Sigmoid colon (tissue), 7 donors: ENCODE results near the gene FBLN2. TPM values are rescaled to one million over a fixed set of nuclear protein-coding genes. Genes with fewer than 3 reads are reported as not detected.

Source experiments
- DNase-seq: peaks from one replicate; pipeline ENCODE4 v3.0.0-alpha.2; 2019
- H3K27ac ChIP-seq, 4 donors: fragments of 200-600 bp; sonication (generic); one replicate each; pipeline ENCODE4 v1.5.1; 2016 to 2019; ENCODE audit warnings: mild to moderate bottlenecking in 1 of 4
- H3K27me3 ChIP-seq, 3 donors: fragments of 200-600 bp; sonication (generic); one replicate each; pipeline ENCODE4 v1.5.1; 2019; ENCODE audit warnings: mild to moderate bottlenecking in 1 of 3
- H3K36me3 ChIP-seq, 4 donors: fragments of 200-600 bp; sonication (generic); one replicate each; pipeline ENCODE4 v1.5.1; 2016 to 2019
- H3K4me1 ChIP-seq, 4 donors: fragments of 200-600 bp; sonication (generic); one replicate each; pipeline ENCODE4 v1.5.1; 2017 to 2019
- H3K4me3 ChIP-seq, 4 donors: fragments of 200-600 bp; sonication (generic); one replicate each; pipeline ENCODE4 v1.5.1; 2017 to 2019; ENCODE audit warnings: mild to moderate bottlenecking in 2 of 4, moderate library complexity in 1 of 4
- H3K9me3 ChIP-seq, 4 donors: fragments of 200-600 bp in 3 of 4; sonication (generic) in 3 of 4; one replicate each; pipeline versions ENCODE4 v1.5.1 to v1.6.1; 2013 to 2019
- EP300 ChIP-seq, 4 donors: sonication (generic); formaldehyde crosslinking; IDR thresholded peaks; one replicate each; pipeline ENCODE4 v1.6.1; 2017; ENCODE audit warnings: antibody characterized with exemption in 4 of 4
- POLR2A ChIP-seq, 2 donors: fragments of 450-650 bp; IDR thresholded peaks; one replicate each; pipeline ENCODE4 v1.6.1; 2016; ENCODE audit warnings: antibody characterized with exemption in 2 of 2, mild to moderate bottlenecking in 2 of 2, moderate library complexity in 2 of 2
- POLR2AphosphoS5 ChIP-seq, 4 donors: sonication (generic); formaldehyde crosslinking; IDR thresholded peaks; one replicate each; pipeline ENCODE4 v1.6.1; 2017; ENCODE audit warnings: antibody characterized with exemption in 4 of 4
- WGBS, 2 donors: extraction: QIAGEN DNeasy Blood & Tissue Kit; methylation state at CpG; one replicate each; pipeline ENCODE4 v1.1.7; 2013; 5-methylcytosine and 5-hydroxymethylcytosine counted together
- intact Hi-C: fragments of 100-400 bp; cut with DNase I; formaldehyde crosslinking; loops from one replicate; pipeline ENCODE4 v1.15.1; 2023
- polyA plus RNA-seq, 3 donors: library from polyadenylated mRNA; stranded (reverse); fragments of 200-250 nt; gene quantifications; one replicate each; pipeline ENCODE4 v1.2.3, GENCODE V29; 2013
- total RNA-seq, 4 donors: library from RNA; depleted of rRNA; stranded (reverse); fragments of >200 nt; gene quantifications; one replicate each; pipeline ENCODE4 v1.1.0, GENCODE V29; 2016
- TF ChIP-seq, protein P1 (sequence below), 4 experiments: fragments of 450-650 bp in 3 of 4; fragments of 200-600 bp in 1 of 4; IDR thresholded peaks; one replicate each; pipeline ENCODE4 v1.5.1; 2016 to 2019; ENCODE audit warnings: antibody characterized with exemption in 4 of 4, mild to moderate bottlenecking in 3 of 4, moderate library complexity in 2 of 4
- donor health status: healthy with polysubstance abuse.
- donor health status: Bipolar disorder and iron deficiency.
- donor health status: healthy.

FBLN2 gene
- total and polyA plus RNA-seq, 7 donors: 1.2 to 134 (median 18.7) TPM

DNA sequence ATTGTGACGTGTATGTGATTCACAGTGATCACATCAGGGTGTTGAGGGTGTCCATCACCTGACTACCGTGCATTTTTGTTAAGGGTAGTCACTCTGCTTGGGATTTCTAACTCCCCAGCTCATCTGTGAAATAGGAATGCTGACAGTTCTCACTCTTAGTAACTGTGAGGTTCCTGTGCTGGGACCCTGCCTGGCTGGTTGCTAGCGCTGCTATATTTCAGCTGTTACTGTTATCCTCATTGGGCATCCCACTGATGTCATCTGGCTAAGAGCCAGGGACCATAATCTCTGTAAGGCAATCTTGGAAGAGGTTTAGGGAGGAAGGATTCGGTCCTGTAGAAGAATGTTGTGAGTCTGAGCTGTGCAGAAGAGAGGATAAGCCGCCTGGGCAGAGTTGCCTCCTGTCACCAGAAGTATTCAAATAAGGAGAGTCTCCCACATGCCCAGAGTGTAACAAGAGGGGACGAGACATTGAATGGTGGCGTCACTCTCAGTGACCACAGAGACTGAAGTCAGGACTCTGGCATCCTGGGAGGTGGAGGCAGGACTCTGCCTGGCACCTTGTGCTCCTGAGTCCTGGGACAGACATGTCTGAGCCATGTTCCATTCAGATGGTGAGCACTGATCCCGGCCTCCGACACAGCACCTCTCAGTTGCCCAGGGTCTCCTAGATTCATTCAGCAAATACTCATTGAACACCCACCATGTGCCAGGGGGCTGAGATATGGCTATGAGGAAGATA lies 52.2 kb downstream of the FBLN2 start:
- peak; percentile 24 for DNase-seq
- H3K9me3 ChIP-seq: no peaks in the 10 kb centered on the region
- intact Hi-C loops: no loop called here
- no peaks in the 10 kb centered on the region for H3K36me3 ChIP-seq
- no peak overlapping the region for H3K4me3 ChIP-seq
- H3K27me3 ChIP-seq: peaks cover 0 to 3% (median 0%) of the 10 kb centered on the region in 3 donors
- TF ChIP-seq POLR2A (IDR thresholded peaks at IDR 0.05): no peak
- WGBS, 2 donors: 70 to 80% methylated on average over 9 of the region's 9 CpGs
- no peaks in the 10 kb centered on the region for H3K4me1 ChIP-seq
- no peak overlapping the region for H3K27ac ChIP-seq

DNA sequence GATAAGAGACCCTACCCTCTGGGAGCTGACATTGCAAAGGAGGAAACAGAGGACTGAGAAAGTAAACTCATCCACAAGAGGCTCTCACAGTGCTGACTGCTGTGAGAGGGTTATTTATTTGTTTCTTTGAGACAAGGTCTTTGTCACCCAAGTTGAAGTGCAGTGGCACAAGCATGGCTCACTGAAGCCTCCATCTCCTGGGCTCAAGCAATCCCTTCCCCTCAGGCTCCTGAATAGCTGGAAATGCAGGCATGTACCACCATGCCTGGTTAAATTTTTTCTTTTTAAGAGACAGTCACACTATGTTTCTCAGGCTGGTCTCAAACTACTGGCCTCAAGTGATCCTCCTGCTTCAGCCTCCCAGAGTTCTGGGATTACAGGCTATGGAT lies 52.8 kb downstream of the FBLN2 start:
- TF ChIP-seq POLR2AphosphoS5 (IDR thresholded peaks at IDR 0.05) (no peak), POLR2A (IDR thresholded peaks at IDR 0.05) (no peak), EP300 (IDR thresholded peaks at IDR 0.05) (no peak)
- TF ChIP-seq, protein P1, sequence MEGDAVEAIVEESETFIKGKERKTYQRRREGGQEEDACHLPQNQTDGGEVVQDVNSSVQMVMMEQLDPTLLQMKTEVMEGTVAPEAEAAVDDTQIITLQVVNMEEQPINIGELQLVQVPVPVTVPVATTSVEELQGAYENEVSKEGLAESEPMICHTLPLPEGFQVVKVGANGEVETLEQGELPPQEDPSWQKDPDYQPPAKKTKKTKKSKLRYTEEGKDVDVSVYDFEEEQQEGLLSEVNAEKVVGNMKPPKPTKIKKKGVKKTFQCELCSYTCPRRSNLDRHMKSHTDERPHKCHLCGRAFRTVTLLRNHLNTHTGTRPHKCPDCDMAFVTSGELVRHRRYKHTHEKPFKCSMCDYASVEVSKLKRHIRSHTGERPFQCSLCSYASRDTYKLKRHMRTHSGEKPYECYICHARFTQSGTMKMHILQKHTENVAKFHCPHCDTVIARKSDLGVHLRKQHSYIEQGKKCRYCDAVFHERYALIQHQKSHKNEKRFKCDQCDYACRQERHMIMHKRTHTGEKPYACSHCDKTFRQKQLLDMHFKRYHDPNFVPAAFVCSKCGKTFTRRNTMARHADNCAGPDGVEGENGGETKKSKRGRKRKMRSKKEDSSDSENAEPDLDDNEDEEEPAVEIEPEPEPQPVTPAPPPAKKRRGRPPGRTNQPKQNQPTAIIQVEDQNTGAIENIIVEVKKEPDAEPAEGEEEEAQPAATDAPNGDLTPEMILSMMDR (IDR thresholded peaks at IDR 0.05): no peak
- intact Hi-C loops: no loop called here
- Histone ChIP-seq H3K27ac (no peak overlapping the region), H3K4me3 (no peak overlapping the region), H3K9me3 (no peaks in the 10 kb centered on the region), H3K36me3 (no peaks in the 10 kb centered on the region), H3K4me1 (no peaks in the 10 kb centered on the region), H3K27me3 (peaks cover 0 to 3% (median 0%) of the 10 kb centered on the region in 3 donors)
- no peak for DNase-seq

DNA sequence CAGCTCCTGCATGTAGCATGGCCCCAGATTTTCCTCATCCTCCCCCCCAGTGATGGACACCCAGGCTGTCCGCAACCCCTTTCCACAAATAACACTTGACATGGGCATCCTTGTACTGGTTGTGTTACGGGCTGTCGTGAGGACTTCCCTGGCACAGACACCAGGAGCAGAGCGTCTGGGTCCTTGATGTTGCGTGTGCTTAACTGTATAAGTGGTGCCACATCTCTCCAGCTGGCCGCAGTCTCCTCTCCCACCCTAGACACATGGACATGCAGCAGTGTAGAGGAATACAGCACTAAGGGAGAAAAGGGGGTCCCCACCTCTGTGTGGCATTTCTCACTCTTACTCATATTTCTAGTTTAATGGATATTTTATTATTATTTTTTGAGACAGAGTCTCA lies 56.6 kb downstream of the FBLN2 start:
- Histone ChIP-seq H3K4me1 (no peaks in the 10 kb centered on the region), H3K27ac (no peak overlapping the region), H3K9me3 (no peaks in the 10 kb centered on the region), H3K27me3 (no peaks in the 10 kb centered on the region), H3K36me3 (no peaks in the 10 kb centered on the region), H3K4me3 (no peak overlapping the region)
- TF ChIP-seq, protein P1 (IDR thresholded peaks at IDR 0.05): no peak
- TF ChIP-seq EP300 (IDR thresholded peaks at IDR 0.05): no peak
- no peak for TF ChIP-seq POLR2A (IDR thresholded peaks at IDR 0.05)
- TF ChIP-seq POLR2AphosphoS5 (IDR thresholded peaks at IDR 0.05): no peak
- intact Hi-C loops: no loop called here
- 86 to 91% methylated on average over 6 of the region's 6 CpGs for WGBS, 2 donors
- DNase-seq: peak; percentile 42

DNA sequence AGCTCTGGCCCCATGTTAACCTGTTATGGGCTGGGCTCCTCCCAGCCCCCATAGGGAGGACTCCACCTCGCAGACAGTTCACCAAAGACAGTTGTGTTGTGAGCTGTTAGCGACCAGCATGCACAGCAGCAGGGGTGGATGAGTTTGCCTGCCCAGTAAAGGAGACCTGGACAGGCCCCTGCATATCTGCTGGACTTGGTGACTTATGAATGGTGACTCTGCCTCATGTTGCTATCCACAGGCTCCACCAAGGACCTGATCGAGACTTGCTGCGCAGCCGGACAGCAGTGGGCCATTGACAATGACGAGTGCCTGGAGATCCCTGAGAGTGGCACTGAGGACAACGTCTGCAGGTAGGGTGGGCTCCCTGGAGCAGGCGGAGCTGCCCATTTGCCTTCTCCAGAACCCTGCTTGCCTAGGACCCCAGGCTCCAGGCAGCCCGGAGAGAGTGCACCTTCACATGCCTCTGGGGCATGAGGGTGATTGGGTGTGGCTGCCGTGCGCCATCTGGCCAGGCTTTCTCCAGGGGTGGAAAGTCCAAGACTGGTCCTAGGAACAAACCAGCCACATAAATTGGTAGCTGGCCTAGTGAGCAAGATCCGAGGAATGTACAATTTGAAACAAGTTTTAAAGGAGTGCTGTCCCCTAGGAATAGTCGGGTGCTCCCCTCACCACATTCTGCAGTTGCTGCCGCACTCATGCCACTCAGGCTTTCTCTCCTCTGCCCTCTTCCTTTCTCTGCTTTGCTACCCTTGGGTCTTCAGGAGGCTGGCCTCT lies 59.1 kb downstream of the FBLN2 start:
- no peaks in the 10 kb centered on the region for H3K36me3 ChIP-seq
- no peak overlapping the region for H3K4me3 ChIP-seq
- TF ChIP-seq, protein P1 (IDR thresholded peaks at IDR 0.05): no peak
- TF ChIP-seq POLR2A (IDR thresholded peaks at IDR 0.05): no peak
- no peak for TF ChIP-seq EP300 (IDR thresholded peaks at IDR 0.05)
- TF ChIP-seq POLR2AphosphoS5 (IDR thresholded peaks at IDR 0.05): no peak
- peak; percentile 54 for DNase-seq
- H3K27me3 ChIP-seq: no peaks in the 10 kb centered on the region
- H3K9me3 ChIP-seq: no peaks in the 10 kb centered on the region
- no peaks in the 10 kb centered on the region for H3K4me1 ChIP-seq
- WGBS, 2 donors: 68 to 87% methylated on average over 14 of the region's 14 CpGs
- no peak overlapping the region for H3K27ac ChIP-seq
- intact Hi-C loops: no loop called here

DNA sequence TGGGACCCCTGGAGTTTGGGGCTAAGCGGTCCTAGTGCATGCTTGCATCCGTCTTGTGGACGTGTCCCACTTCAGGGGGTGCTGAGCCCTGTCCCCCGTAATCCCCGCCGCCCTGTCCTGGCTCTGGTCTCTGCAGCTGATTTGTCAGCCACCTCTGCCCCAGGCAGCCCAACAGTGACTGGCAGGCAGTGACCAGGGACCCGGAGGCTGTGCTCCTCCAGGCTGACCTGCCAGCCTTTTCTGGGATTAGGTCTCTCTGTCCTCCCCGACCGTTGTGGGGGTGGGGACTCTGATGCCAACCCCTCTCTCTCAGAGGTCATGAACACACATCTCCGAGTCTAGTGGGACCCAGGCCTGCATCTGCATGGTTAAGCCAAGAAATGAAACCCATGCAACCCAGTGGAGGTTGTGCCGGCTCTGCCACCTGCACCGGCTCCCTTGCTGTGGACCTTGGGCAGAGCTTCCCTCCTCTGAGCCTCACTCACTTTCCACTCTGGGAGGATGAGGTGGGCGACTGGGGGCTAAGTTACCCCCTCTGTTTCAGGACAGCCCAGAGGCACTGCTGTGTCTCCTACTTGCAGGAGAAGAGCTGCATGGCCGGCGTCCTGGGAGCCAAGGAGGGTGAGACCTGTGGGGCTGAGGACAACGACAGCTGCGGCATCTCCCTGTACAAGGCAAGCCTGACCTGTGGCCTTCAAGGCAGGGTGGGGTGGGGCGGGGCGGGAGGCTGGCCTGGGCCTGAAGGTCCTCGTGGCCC lies 60.2 kb downstream of the FBLN2 start:
- 77 to 88% methylated on average over 20 of the region's 20 CpGs for WGBS, 2 donors
- intact Hi-C loops: no loop called here
- H3K36me3 ChIP-seq: no peaks in the 10 kb centered on the region
- H3K27me3 ChIP-seq: no peaks in the 10 kb centered on the region
- no peak for TF ChIP-seq POLR2A (IDR thresholded peaks at IDR 0.05)
- no peak for TF ChIP-seq POLR2AphosphoS5 (IDR thresholded peaks at IDR 0.05)
- no peak for TF ChIP-seq EP300 (IDR thresholded peaks at IDR 0.05)
- TF ChIP-seq, protein P1 (IDR thresholded peaks at IDR 0.05): no peak
- H3K4me3 ChIP-seq: no peak overlapping the region
- peaks cover 0 to 2% (median 0%) of the 10 kb centered on the region in 4 donors for H3K9me3 ChIP-seq
- no peaks in the 10 kb centered on the region for H3K4me1 ChIP-seq
- peak; percentile 52 for DNase-seq
- no peak overlapping the region for H3K27ac ChIP-seq
